HEK293 (cell line): Measurements from ENCODE around the gene GABBR2.
A peak's percentile ranks its signal among the peaks of the same experiment; 100 is the strongest.

Source experiments
- GLIS2 ChIP-seq: fragments of 450-650 bp; formaldehyde crosslinking; IDR thresholded peaks from 2 replicates; pipeline ENCODE4 v1.5.1; 2016; ENCODE audit warnings: missing biosample characterization, missing genetic modification characterization
- KLF8 ChIP-seq: fragments of 450-650 bp; formaldehyde crosslinking; IDR thresholded peaks from 2 replicates; pipeline ENCODE4 v1.5.1; 2016; ENCODE audit warnings: missing biosample characterization, missing genetic modification characterization
- MYNN ChIP-seq: fragments of 450-650 bp; formaldehyde crosslinking; IDR thresholded peaks from 2 replicates; pipeline ENCODE4 v1.5.1; 2016; ENCODE audit warnings: missing biosample characterization, missing genetic modification characterization, borderline replicate concordance
- SP2 ChIP-seq: fragments of 450-650 bp; formaldehyde crosslinking; IDR thresholded peaks from 2 replicates; pipeline ENCODE4 v1.5.1; 2016; ENCODE audit warnings: missing biosample characterization, missing genetic modification characterization
- TRIM28 ChIP-seq: IDR thresholded peaks from 2 replicates; pipeline ENCODE4 v1.6.1; 2011; ENCODE audit warnings: low read length, control low read depth, borderline replicate concordance
- ZBTB20 ChIP-seq: fragments of 450-650 bp; formaldehyde crosslinking; IDR thresholded peaks from 2 replicates; pipeline ENCODE4 v1.5.1; 2016; ENCODE audit warnings: missing biosample characterization, missing genetic modification characterization
- ZIC2 ChIP-seq: fragments of 450-650 bp; formaldehyde crosslinking; IDR thresholded peaks from 2 replicates; pipeline ENCODE4 v1.5.1; 2016; ENCODE audit warnings: missing biosample characterization, missing genetic modification characterization
- ZNF114 ChIP-seq: fragments of 450-650 bp; formaldehyde crosslinking; IDR thresholded peaks from 2 replicates; pipeline ENCODE4 v1.5.0; 2017; ENCODE audit warnings: missing biosample characterization, missing genetic modification characterization
- ZNF19 ChIP-seq: fragments of 450-650 bp; formaldehyde crosslinking; IDR thresholded peaks from 2 replicates; pipeline ENCODE4; 2016; ENCODE audit warnings: missing biosample characterization, missing genetic modification characterization, low read depth
- ZNF214 ChIP-seq: fragments of 450-650 bp; formaldehyde crosslinking; IDR thresholded peaks from 2 replicates; pipeline ENCODE4 v1.5.1; 2017; ENCODE audit warnings: missing biosample characterization, mild to moderate bottlenecking, missing genetic modification characterization, borderline replicate concordance
- ZNF248 ChIP-seq: fragments of 450-650 bp; formaldehyde crosslinking; IDR thresholded peaks from 2 replicates; pipeline ENCODE4 v1.5.1; 2017; ENCODE audit warnings: missing biosample characterization, missing genetic modification characterization
- ZNF404 ChIP-seq: fragments of 450-650 bp; formaldehyde crosslinking; IDR thresholded peaks from 2 replicates; pipeline ENCODE4 v1.5.1; 2017; ENCODE audit warnings: missing biosample characterization, missing genetic modification characterization
- ZNF544 ChIP-seq: fragments of 450-650 bp; formaldehyde crosslinking; IDR thresholded peaks from 2 replicates; pipeline ENCODE4 v1.5.0; 2017; ENCODE audit warnings: missing biosample characterization, missing genetic modification characterization
- ZNF560 ChIP-seq: fragments of 450-650 bp; formaldehyde crosslinking; IDR thresholded peaks from 2 replicates; pipeline ENCODE4 v1.5.1; 2017; ENCODE audit warnings: missing biosample characterization, missing genetic modification characterization, borderline replicate concordance
- ZNF610 ChIP-seq: fragments of 450-650 bp; formaldehyde crosslinking; IDR thresholded peaks from 2 replicates; pipeline ENCODE4 v1.5.1; 2016; ENCODE audit warnings: missing biosample characterization, missing genetic modification characterization, borderline replicate concordance
- ZNF626 ChIP-seq: fragments of 450-650 bp; sonication (Bioruptor Pico); formaldehyde crosslinking; IDR thresholded peaks from 2 replicates; pipeline ENCODE4 v1.5.1; 2018; ENCODE audit warnings: missing biosample characterization, missing genetic modification characterization, inconsistent platforms
- ZNF660 ChIP-seq: fragments of 450-650 bp; IDR thresholded peaks from 2 replicates; pipeline ENCODE4 v1.5.1; 2018; ENCODE audit warnings: missing biosample characterization, mild to moderate bottlenecking, missing genetic modification characterization
- ZNF76 ChIP-seq: fragments of 450-650 bp; formaldehyde crosslinking; IDR thresholded peaks from 2 replicates; pipeline ENCODE4; 2016; ENCODE audit warnings: low read depth, missing biosample characterization, missing genetic modification characterization, borderline replicate concordance
- TF ChIP-seq, protein P1 (sequence below): sonication (generic); formaldehyde crosslinking; IDR thresholded peaks from 2 replicates; pipeline ENCODE4 v1.8.1; 2022; ENCODE audit warnings: mild to moderate bottlenecking, moderate library complexity, missing genetic modification reagents
- TF ChIP-seq, protein P2 (sequence below): fragments of 450-650 bp; formaldehyde crosslinking; conservative IDR thresholded peaks from 2 replicates; pipeline ENCODE4 v1.5.1; 2016; ENCODE audit warnings: low read depth, missing biosample characterization, missing genetic modification characterization
- TF ChIP-seq, protein P3 (sequence below): fragments of 450-650 bp; formaldehyde crosslinking; IDR thresholded peaks from 2 replicates; pipeline ENCODE4 v1.5.1; 2016; ENCODE audit warnings: missing biosample characterization, missing genetic modification characterization
- TF ChIP-seq, protein P4 (sequence below): fragments of 450-650 bp; formaldehyde crosslinking; IDR thresholded peaks from 2 replicates; pipeline ENCODE4 v1.5.1; 2017; ENCODE audit warnings: missing biosample characterization, mild to moderate bottlenecking, missing genetic modification characterization, moderate library complexity
- TF ChIP-seq, protein P5 (sequence below): fragments of 450-650 bp; formaldehyde crosslinking; optimal IDR thresholded peaks from 2 replicates; pipeline ENCODE3; 2016; ENCODE audit warnings: missing biosample characterization, mild to moderate bottlenecking, missing genetic modification characterization
- TF ChIP-seq, protein P6 (sequence below): fragments of 450-650 bp; formaldehyde crosslinking; IDR thresholded peaks from 2 replicates; pipeline ENCODE4 v1.5.1; 2016; ENCODE audit warnings: missing biosample characterization, missing genetic modification characterization

GABBR2 gene

DNA sequence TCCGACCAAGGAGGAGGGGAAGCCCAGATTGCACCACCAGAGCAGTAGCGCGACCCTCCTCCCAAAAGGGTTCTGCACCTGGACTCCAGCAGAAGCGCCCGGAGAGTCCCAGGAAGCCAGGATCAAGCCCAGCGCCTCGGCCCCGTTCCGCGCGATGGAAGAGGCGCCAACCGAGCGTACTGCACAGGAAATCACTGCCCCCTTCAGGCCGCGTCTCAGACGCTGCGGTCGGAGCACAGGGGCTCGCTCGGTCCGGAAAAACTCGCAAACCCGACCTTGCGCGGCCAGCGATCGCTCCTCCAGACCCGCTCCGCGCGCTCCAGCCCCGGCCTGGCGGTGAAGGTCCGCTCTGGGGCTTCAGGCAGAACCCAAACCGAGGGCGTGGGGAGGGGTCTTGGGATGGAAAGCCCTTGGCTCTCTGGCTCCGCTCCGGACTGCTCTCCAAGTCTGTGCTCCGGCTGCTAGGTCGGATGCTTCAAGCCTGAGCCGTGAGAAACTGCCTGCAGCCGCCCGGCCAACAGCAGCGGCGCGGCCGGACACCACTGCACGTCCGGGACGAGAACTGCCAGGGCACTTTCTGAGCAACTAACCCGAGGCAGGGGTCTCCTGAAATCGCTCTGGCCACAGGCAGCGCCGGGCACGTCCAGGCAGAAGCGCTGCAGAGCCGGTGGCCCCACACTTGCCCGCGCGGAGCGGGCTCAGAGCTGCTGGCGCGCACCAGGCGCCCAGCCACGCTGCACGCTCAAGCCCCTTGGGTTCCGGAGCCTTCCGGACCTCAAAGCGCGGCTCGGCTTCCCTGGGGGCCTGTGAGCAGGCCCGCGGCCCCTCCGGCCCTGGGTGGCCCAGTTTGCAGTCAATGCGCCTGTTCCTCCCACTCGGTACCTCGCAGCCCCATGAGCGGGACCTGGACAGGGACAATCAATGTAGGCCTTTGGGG, 1.3 kb downstream of the GABBR2 start (continued):
- TF ChIP-seq ZIC2 (tag by site-specific recombination) (no peak), ZNF544 (tag by site-specific recombination) (no peak), ZBTB20 (tag by site-specific recombination) (peak; percentile 59; the same call in 1 of the 2 replicates), ZNF404 (tag by site-specific recombination) (no peak), SP2 (tag by site-specific recombination) (no peak), ZNF76 (tag by site-specific recombination) (no peak), ZNF560 (tag by site-specific recombination) (no peak), ZNF626 (tag by site-specific recombination) (no peak), ZNF19 (tag by site-specific recombination) (no peak), ZNF114 (tag by site-specific recombination) (no peak), ZNF610 (no peak), MYNN (tag by site-specific recombination) (no peak), GLIS2 (0 out of 2 replicates have a peak, but pooled peaks have one; percentile 29), KLF8 (tag by site-specific recombination) (no peak), ZNF660 (0 out of 2 replicates have a peak, but pooled peaks have one; percentile 49), TRIM28 (no peak), ZNF214 (tag by site-specific recombination) (no peak), ZNF248 (tag by site-specific recombination) (no peak)
- TF ChIP-seq, protein P1, sequence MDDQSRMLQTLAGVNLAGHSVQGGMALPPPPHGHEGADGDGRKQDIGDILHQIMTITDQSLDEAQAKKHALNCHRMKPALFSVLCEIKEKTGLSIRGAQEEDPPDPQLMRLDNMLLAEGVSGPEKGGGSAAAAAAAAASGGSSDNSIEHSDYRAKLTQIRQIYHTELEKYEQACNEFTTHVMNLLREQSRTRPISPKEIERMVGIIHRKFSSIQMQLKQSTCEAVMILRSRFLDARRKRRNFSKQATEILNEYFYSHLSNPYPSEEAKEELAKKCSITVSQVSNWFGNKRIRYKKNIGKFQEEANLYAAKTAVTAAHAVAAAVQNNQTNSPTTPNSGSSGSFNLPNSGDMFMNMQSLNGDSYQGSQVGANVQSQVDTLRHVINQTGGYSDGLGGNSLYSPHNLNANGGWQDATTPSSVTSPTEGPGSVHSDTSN (CRISPR knock-in tag) = peak; percentile 75; the same call in 1 of the 2 replicates
- TF ChIP-seq, protein P2, sequence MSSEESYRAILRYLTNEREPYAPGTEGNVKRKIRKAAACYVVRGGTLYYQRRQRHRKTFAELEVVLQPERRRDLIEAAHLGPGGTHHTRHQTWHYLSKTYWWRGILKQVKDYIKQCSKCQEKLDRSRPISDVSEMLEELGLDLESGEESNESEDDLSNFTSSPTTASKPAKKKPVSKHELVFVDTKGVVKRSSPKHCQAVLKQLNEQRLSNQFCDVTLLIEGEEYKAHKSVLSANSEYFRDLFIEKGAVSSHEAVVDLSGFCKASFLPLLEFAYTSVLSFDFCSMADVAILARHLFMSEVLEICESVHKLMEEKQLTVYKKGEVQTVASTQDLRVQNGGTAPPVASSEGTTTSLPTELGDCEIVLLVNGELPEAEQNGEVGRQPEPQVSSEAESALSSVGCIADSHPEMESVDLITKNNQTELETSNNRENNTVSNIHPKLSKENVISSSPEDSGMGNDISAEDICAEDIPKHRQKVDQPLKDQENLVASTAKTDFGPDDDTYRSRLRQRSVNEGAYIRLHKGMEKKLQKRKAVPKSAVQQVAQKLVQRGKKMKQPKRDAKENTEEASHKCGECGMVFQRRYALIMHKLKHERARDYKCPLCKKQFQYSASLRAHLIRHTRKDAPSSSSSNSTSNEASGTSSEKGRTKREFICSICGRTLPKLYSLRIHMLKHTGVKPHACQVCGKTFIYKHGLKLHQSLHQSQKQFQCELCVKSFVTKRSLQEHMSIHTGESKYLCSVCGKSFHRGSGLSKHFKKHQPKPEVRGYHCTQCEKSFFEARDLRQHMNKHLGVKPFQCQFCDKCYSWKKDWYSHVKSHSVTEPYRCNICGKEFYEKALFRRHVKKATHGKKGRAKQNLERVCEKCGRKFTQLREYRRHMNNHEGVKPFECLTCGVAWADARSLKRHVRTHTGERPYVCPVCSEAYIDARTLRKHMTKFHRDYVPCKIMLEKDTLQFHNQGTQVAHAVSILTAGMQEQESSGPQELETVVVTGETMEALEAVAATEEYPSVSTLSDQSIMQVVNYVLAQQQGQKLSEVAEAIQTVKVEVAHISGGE (tag by site-specific recombination) = no peak
- TF ChIP-seq, protein P3, sequence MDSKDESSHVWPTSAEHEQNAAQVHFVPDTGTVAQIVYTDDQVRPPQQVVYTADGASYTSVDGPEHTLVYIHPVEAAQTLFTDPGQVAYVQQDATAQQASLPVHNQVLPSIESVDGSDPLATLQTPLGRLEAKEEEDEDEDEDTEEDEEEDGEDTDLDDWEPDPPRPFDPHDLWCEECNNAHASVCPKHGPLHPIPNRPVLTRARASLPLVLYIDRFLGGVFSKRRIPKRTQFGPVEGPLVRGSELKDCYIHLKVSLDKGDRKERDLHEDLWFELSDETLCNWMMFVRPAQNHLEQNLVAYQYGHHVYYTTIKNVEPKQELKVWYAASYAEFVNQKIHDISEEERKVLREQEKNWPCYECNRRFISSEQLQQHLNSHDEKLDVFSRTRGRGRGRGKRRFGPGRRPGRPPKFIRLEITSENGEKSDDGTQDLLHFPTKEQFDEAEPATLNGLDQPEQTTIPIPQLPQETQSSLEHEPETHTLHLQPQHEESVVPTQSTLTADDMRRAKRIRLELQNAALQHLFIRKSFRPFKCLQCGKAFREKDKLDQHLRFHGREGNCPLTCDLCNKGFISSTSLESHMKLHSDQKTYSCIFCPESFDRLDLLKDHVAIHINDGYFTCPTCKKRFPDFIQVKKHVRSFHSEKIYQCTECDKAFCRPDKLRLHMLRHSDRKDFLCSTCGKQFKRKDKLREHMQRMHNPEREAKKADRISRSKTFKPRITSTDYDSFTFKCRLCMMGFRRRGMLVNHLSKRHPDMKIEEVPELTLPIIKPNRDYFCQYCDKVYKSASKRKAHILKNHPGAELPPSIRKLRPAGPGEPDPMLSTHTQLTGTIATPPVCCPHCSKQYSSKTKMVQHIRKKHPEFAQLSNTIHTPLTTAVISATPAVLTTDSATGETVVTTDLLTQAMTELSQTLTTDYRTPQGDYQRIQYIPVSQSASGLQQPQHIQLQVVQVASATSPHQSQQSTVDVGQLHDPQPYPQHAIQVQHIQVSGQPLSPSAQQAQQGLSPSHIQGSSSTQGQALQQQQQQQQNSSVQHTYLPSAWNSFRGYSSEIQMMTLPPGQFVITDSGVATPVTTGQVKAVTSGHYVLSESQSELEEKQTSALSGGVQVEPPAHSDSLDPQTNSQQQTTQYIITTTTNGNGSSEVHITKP = peak; percentile 76
- TF ChIP-seq, protein P4, sequence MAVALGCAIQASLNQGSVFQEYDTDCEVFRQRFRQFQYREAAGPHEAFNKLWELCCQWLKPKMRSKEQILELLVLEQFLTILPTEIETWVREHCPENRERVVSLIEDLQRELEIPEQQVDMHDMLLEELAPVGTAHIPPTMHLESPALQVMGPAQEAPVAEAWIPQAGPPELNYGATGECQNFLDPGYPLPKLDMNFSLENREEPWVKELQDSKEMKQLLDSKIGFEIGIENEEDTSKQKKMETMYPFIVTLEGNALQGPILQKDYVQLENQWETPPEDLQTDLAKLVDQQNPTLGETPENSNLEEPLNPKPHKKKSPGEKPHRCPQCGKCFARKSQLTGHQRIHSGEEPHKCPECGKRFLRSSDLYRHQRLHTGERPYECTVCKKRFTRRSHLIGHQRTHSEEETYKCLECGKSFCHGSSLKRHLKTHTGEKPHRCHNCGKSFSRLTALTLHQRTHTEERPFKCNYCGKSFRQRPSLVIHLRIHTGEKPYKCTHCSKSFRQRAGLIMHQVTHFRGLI (tag by site-specific recombination) = 0 out of 2 replicates have a peak, but pooled peaks have one; percentile 27
- TF ChIP-seq, protein P5, sequence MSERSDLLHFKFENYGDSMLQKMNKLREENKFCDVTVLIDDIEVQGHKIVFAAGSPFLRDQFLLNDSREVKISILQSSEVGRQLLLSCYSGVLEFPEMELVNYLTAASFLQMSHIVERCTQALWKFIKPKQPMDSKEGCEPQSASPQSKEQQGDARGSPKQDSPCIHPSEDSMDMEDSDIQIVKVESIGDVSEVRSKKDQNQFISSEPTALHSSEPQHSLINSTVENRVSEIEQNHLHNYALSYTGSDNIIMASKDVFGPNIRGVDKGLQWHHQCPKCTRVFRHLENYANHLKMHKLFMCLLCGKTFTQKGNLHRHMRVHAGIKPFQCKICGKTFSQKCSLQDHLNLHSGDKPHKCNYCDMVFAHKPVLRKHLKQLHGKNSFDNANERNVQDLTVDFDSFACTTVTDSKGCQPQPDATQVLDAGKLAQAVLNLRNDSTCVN = peak; percentile 74
- TF ChIP-seq, protein P6, sequence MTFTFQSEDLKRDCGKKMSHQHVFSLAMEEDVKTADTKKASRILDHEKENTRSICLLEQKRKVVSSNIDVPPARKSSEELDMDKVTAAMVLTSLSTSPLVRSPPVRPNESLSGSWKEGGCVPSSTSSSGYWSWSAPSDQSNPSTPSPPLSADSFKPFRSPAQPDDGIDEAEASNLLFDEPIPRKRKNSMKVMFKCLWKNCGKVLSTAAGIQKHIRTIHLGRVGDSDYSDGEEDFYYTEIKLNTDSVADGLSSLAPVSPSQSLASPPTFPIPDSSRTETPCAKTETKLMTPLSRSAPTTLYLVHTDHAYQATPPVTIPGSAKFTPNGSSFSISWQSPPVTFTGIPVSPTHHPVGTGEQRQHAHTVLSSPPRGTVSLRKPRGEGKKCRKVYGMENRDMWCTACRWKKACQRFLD = no peak
